ENCODE data around the gene POC1A.
A peak's percentile ranks its signal among the peaks of the same experiment; 100 is the strongest.

POC1A gene

GRCh38 chr3:52124126-52124525 lies 30.1 kb downstream of the POC1A start:
- DNase-seq = no peak
- H3K27me3 ChIP-seq (ENCODE audit: insufficient read depth, low read depth, severe bottlenecking) = no peaks in the 10 kb centered on the region
- H3K36me3 ChIP-seq = peaks cover 19% of the 10 kb centered on the region
- H3K9me3 ChIP-seq (ENCODE audit: severe bottlenecking) = no peaks in the 10 kb centered on the region
- H3K27ac ChIP-seq = no peak overlapping the region
- TF ChIP-seq, protein P1, sequence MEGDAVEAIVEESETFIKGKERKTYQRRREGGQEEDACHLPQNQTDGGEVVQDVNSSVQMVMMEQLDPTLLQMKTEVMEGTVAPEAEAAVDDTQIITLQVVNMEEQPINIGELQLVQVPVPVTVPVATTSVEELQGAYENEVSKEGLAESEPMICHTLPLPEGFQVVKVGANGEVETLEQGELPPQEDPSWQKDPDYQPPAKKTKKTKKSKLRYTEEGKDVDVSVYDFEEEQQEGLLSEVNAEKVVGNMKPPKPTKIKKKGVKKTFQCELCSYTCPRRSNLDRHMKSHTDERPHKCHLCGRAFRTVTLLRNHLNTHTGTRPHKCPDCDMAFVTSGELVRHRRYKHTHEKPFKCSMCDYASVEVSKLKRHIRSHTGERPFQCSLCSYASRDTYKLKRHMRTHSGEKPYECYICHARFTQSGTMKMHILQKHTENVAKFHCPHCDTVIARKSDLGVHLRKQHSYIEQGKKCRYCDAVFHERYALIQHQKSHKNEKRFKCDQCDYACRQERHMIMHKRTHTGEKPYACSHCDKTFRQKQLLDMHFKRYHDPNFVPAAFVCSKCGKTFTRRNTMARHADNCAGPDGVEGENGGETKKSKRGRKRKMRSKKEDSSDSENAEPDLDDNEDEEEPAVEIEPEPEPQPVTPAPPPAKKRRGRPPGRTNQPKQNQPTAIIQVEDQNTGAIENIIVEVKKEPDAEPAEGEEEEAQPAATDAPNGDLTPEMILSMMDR (IDR thresholded peaks at IDR 0.05; ENCODE audit: low read depth, low read length) = no peak
- no peak overlapping the region for H3K4me3 ChIP-seq (ENCODE audit: low read depth, low read length)

GRCh38 chr3:52123106-52123725 lies 31.0 kb downstream of the POC1A start:
- TF ChIP-seq, protein P1 (IDR thresholded peaks at IDR 0.05; ENCODE audit: low read depth, low read length) = peak; percentile 99
- Histone ChIP-seq H3K36me3 (peaks cover 19% of the 10 kb centered on the region), H3K27ac (no peak overlapping the region), H3K4me3 (ENCODE audit: low read depth, low read length) (no peak overlapping the region), H3K27me3 (ENCODE audit: insufficient read depth, low read depth, severe bottlenecking) (no peaks in the 10 kb centered on the region), H3K9me3 (ENCODE audit: severe bottlenecking) (no peaks in the 10 kb centered on the region)
- peak; percentile 76 for DNase-seq

GRCh38 chr3:52122491-52122890 lies 31.7 kb downstream of the POC1A start:
- no peak for DNase-seq

DNA sequence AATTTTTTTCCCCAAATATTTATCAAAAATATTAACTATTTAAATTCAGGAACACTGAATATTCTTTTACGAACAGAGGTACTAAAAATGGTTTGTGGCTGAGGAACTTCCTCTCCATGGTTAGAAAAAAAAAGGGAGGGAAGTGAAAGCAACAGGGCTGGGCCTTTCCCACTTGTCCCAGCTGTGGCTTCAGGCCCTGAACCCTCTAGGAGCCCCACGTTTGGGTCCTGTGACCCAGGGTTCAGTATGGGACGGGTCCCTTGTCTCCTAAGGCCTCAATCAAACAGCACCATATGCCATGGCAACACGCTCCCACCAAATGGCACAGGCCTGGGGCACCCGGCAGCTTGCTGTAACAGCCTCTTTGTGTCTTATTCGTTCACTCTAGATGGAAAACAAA lies 32.4 kb downstream of the POC1A start:
- Histone ChIP-seq H3K9me3 (ENCODE audit: severe bottlenecking) (no peaks in the 10 kb centered on the region), H3K4me3 (ENCODE audit: low read depth, low read length) (no peak overlapping the region), H3K27ac (no peak overlapping the region), H3K27me3 (ENCODE audit: insufficient read depth, low read depth, severe bottlenecking) (no peaks in the 10 kb centered on the region), H3K36me3 (peaks cover 19% of the 10 kb centered on the region)
- no peak for DNase-seq
- TF ChIP-seq, protein P1 (IDR thresholded peaks at IDR 0.05; ENCODE audit: low read depth, low read length) = no peak

More at GRCh38 chr3:52122491-52122890, 31.7 kb downstream of the POC1A start:
- TF ChIP-seq, protein P1 (IDR thresholded peaks at IDR 0.05; ENCODE audit: low read depth, low read length) = no peak
- peaks cover 19% of the 10 kb centered on the region for H3K36me3 ChIP-seq
- H3K4me3 ChIP-seq (ENCODE audit: low read depth, low read length) = no peak overlapping the region
- no peaks in the 10 kb centered on the region for H3K9me3 ChIP-seq (ENCODE audit: severe bottlenecking)
- H3K27me3 ChIP-seq (ENCODE audit: insufficient read depth, low read depth, severe bottlenecking) = no peaks in the 10 kb centered on the region
- H3K27ac ChIP-seq = no peak overlapping the region

DNA sequence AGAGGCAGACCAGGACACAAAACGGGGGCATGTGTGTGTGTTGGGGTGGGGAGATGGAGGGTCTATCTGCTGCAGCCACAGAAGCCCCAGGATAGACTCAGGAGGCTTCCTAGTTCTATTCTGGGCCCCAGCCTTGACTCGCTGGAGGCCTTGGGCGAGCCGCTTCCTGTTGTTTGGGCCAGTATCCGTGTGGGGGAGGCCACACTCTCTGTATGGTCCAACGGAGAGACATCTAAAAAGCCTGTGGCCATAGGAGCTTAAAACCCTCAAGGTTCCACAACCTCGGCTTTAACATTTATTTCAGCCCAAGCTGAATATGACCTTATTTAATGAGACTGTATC lies 32.8 kb downstream of the POC1A start:
- peaks cover 19% of the 10 kb centered on the region for H3K36me3 ChIP-seq
- no peaks in the 10 kb centered on the region for H3K9me3 ChIP-seq (ENCODE audit: severe bottlenecking)
- H3K4me3 ChIP-seq (ENCODE audit: low read depth, low read length) = no peak overlapping the region
- H3K27ac ChIP-seq = no peak overlapping the region
- no peaks in the 10 kb centered on the region for H3K27me3 ChIP-seq (ENCODE audit: insufficient read depth, low read depth, severe bottlenecking)
- TF ChIP-seq, protein P1 (IDR thresholded peaks at IDR 0.05; ENCODE audit: low read depth, low read length) = no peak
- no peak for DNase-seq

All from WERI-Rb-1 (cell line).